Midbrain (tissue), 1 donor: ENCODE results near the gene ADAM12.
"Not testable (repeated sequence)": the region's sequence is repeated elsewhere in the genome, so short reads cannot be mapped to it uniquely, and the experiment has no call there.

Experiments used
- DNase-seq: peaks from one replicate; lab custom pipeline; 2025; lab: John Stamatoyannopoulos, UW

ADAM12 gene

GRCh38 chr10:125982260-125982948 is 405.9 kb downstream of the ADAM12 start:
- DNase-seq: peak; percentile 84

GRCh38 chr10:125980521-125981035 is 407.7 kb downstream of the ADAM12 start:
- no peak for DNase-seq

- DNase-seq: no peak
Measured at GRCh38 chr10:125979976-125980375, 408.3 kb downstream of the ADAM12 start.

- DNase-seq: no peak
Measured at GRCh38 chr10:125976960-125977605, 411.2 kb downstream of the ADAM12 start.

GRCh38 chr10:125970077-125970630 is 418.1 kb downstream of the ADAM12 start:
- DNase-seq: not testable (repeated sequence)

GRCh38 chr10:125967533-125967932 is 420.7 kb downstream of the ADAM12 start:
- DNase-seq: no peak

- no peak for DNase-seq
Measured at GRCh38 chr10:125964558-125964957, 423.7 kb downstream of the ADAM12 start.
